Measurements from ENCODE around the gene FBXL13. TPM values are rescaled to one million over a fixed set of nuclear protein-coding genes. Genes with fewer than 3 reads are reported as not detected.

FBXL13 gene
- total and polyA plus RNA-seq, 2 of the 8 experiments (the other 6 are each of a cell fraction or from before 2014, with no cell fraction given) = 1.2 to 2.8 TPM

DNA sequence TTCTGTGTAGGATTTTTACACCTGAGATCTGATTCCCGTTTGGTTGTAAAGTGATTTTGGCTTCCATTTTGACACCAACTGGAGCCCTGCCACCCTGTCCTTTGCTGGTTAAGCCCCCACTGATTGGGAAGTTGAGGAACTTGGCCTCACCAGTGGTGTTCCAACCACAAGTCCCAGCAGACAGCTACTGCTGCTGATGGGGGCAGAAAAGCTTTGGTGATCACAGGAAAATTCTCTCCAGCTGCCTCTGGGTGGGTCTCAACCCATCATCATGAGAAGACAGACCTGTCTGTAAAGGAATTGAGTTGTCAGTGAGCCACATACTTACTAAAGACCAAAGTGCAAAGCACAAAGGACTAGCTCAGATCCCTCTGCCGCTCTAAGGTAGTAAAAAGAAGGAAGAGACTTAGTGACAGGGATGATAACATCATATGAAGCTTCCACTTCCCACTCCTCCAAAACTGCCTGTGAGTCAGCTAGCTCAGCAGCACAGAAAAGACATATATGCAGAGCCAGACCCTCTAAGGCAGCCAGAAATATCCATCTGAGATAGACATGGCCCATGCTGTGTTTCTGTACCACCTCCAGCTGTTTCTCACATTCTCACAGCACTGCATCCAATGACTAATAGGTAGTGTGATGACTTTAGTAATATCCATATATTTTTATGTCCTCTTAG, 184.2 kb downstream of the FBXL13 start (continued):
- TF ChIP-seq, protein P1, sequence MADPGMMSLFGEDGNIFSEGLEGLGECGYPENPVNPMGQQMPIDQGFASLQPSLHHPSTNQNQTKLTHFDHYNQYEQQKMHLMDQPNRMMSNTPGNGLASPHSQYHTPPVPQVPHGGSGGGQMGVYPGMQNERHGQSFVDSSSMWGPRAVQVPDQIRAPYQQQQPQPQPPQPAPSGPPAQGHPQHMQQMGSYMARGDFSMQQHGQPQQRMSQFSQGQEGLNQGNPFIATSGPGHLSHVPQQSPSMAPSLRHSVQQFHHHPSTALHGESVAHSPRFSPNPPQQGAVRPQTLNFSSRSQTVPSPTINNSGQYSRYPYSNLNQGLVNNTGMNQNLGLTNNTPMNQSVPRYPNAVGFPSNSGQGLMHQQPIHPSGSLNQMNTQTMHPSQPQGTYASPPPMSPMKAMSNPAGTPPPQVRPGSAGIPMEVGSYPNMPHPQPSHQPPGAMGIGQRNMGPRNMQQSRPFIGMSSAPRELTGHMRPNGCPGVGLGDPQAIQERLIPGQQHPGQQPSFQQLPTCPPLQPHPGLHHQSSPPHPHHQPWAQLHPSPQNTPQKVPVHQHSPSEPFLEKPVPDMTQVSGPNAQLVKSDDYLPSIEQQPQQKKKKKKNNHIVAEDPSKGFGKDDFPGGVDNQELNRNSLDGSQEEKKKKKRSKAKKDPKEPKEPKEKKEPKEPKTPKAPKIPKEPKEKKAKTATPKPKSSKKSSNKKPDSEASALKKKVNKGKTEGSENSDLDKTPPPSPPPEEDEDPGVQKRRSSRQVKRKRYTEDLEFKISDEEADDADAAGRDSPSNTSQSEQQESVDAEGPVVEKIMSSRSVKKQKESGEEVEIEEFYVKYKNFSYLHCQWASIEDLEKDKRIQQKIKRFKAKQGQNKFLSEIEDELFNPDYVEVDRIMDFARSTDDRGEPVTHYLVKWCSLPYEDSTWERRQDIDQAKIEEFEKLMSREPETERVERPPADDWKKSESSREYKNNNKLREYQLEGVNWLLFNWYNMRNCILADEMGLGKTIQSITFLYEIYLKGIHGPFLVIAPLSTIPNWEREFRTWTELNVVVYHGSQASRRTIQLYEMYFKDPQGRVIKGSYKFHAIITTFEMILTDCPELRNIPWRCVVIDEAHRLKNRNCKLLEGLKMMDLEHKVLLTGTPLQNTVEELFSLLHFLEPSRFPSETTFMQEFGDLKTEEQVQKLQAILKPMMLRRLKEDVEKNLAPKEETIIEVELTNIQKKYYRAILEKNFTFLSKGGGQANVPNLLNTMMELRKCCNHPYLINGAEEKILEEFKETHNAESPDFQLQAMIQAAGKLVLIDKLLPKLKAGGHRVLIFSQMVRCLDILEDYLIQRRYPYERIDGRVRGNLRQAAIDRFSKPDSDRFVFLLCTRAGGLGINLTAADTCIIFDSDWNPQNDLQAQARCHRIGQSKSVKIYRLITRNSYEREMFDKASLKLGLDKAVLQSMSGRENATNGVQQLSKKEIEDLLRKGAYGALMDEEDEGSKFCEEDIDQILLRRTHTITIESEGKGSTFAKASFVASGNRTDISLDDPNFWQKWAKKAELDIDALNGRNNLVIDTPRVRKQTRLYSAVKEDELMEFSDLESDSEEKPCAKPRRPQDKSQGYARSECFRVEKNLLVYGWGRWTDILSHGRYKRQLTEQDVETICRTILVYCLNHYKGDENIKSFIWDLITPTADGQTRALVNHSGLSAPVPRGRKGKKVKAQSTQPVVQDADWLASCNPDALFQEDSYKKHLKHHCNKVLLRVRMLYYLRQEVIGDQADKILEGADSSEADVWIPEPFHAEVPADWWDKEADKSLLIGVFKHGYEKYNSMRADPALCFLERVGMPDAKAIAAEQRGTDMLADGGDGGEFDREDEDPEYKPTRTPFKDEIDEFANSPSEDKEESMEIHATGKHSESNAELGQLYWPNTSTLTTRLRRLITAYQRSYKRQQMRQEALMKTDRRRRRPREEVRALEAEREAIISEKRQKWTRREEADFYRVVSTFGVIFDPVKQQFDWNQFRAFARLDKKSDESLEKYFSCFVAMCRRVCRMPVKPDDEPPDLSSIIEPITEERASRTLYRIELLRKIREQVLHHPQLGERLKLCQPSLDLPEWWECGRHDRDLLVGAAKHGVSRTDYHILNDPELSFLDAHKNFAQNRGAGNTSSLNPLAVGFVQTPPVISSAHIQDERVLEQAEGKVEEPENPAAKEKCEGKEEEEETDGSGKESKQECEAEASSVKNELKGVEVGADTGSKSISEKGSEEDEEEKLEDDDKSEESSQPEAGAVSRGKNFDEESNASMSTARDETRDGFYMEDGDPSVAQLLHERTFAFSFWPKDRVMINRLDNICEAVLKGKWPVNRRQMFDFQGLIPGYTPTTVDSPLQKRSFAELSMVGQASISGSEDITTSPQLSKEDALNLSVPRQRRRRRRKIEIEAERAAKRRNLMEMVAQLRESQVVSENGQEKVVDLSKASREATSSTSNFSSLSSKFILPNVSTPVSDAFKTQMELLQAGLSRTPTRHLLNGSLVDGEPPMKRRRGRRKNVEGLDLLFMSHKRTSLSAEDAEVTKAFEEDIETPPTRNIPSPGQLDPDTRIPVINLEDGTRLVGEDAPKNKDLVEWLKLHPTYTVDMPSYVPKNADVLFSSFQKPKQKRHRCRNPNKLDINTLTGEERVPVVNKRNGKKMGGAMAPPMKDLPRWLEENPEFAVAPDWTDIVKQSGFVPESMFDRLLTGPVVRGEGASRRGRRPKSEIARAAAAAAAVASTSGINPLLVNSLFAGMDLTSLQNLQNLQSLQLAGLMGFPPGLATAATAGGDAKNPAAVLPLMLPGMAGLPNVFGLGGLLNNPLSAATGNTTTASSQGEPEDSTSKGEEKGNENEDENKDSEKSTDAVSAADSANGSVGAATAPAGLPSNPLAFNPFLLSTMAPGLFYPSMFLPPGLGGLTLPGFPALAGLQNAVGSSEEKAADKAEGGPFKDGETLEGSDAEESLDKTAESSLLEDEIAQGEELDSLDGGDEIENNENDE (IDR thresholded peaks at IDR 0.05; ENCODE audit: insufficient replicate concordance, low read length) = no peak
- TF ChIP-seq NANOG (IDR thresholded peaks at IDR 0.05; ENCODE audit: insufficient read depth, low read depth, low read length, poor library complexity, severe bottlenecking) = no peak
- TF ChIP-seq ASH2L (IDR thresholded peaks at IDR 0.05; ENCODE audit: low read length) = no peak
- TF ChIP-seq YY1 (IDR thresholded peaks at IDR 0.05; ENCODE audit: low read depth, low read length) = no peak
- TF ChIP-seq ZNF274 (IDR thresholded peaks at IDR 0.05; ENCODE audit: borderline replicate concordance, extremely low read depth, low read length) = no peak
- no peak for TF ChIP-seq EZH2 (IDR thresholded peaks at IDR 0.05; ENCODE audit: low read depth, low read length, severe bottlenecking)
- TF ChIP-seq KDM1A (IDR thresholded peaks at IDR 0.05; ENCODE audit: borderline replicate concordance, low read length) = no peak
- TF ChIP-seq CBX8 (IDR thresholded peaks at IDR 0.05; ENCODE audit: borderline replicate concordance, low read depth, low read length) = no peak
- no peak for TF ChIP-seq MAFK (IDR thresholded peaks at IDR 0.05; ENCODE audit: low read depth, low read length)
- TF ChIP-seq CTBP2 (IDR thresholded peaks at IDR 0.05; ENCODE audit: borderline replicate concordance, insufficient read depth, insufficient read length, low read length) = no peak
- no peak for TF ChIP-seq BRCA1 (IDR thresholded peaks at IDR 0.05; ENCODE audit: low read depth, low read length)

Measured in H1 (cell line).